ENCODE results near the gene MUC5AC. TPM values are rescaled to one million over a fixed set of nuclear protein-coding genes. Genes with fewer than 3 reads are reported as not detected.
"Not testable (repeated sequence)": the region's sequence is repeated elsewhere in the genome, so short reads cannot be mapped to it uniquely, and the experiment has no call there.

Gene MUC5AC
- total RNA-seq, 2 donors from 2014 or later = not detected

GRCh38 chr11:1238767-1239595 lies 81.2 kb downstream of the MUC5AC start:
- TF ChIP-seq CTCF (IDR thresholded peaks at IDR 0.05) = no peak
- no peaks in the 10 kb centered on the region for H3K36me3 ChIP-seq
- H3K4me3 ChIP-seq = no peak overlapping the region
- no peaks in the 10 kb centered on the region for H3K4me1 ChIP-seq
- DNase-seq (ENCODE audit: low spot score) = no peak
- no peaks in the 10 kb centered on the region for H3K9me3 ChIP-seq
- H3K27me3 ChIP-seq = no peaks in the 10 kb centered on the region
- no peak overlapping the region for H3K27ac ChIP-seq

- no peak overlapping the region for H3K27ac ChIP-seq
- no peak for DNase-seq (ENCODE audit: low spot score)
- H3K36me3 ChIP-seq = no peaks in the 10 kb centered on the region
- H3K4me1 ChIP-seq = no peaks in the 10 kb centered on the region
- no peak overlapping the region for H3K4me3 ChIP-seq
- no peaks in the 10 kb centered on the region for H3K9me3 ChIP-seq
- no peak for TF ChIP-seq CTCF (IDR thresholded peaks at IDR 0.05)
- H3K27me3 ChIP-seq = no peaks in the 10 kb centered on the region
Observed at GRCh38 chr11:1239596-1240205, 81.9 kb downstream of the MUC5AC start.

GRCh38 chr11:1240771-1241170 lies 83.0 kb downstream of the MUC5AC start:
- no peak for TF ChIP-seq CTCF (IDR thresholded peaks at IDR 0.05)
- H3K27me3 ChIP-seq = no peaks in the 10 kb centered on the region

GRCh38 chr11:1241706-1242105 lies 84.0 kb downstream of the MUC5AC start:
- no peak overlapping the region for H3K27ac ChIP-seq
- no peaks in the 10 kb centered on the region for H3K36me3 ChIP-seq
- no peak overlapping the region for H3K4me3 ChIP-seq
- H3K27me3 ChIP-seq = no peaks in the 10 kb centered on the region
- TF ChIP-seq CTCF (IDR thresholded peaks at IDR 0.05) = no peak
- H3K9me3 ChIP-seq = no peaks in the 10 kb centered on the region
- DNase-seq (ENCODE audit: low spot score) = no peak
- H3K4me1 ChIP-seq = no peaks in the 10 kb centered on the region

More at GRCh38 chr11:1240771-1241170, 83.0 kb downstream of the MUC5AC start:
- Histone ChIP-seq H3K4me3 (no peak overlapping the region), H3K9me3 (no peaks in the 10 kb centered on the region), H3K36me3 (no peaks in the 10 kb centered on the region), H3K4me1 (no peaks in the 10 kb centered on the region), H3K27ac (no peak overlapping the region)
- DNase-seq (ENCODE audit: low spot score) = no peak

- no peaks in the 10 kb centered on the region for H3K36me3 ChIP-seq
- no peak overlapping the region for H3K4me3 ChIP-seq
- H3K4me1 ChIP-seq = no peaks in the 10 kb centered on the region
- TF ChIP-seq CTCF (IDR thresholded peaks at IDR 0.05) = no peak
- H3K27ac ChIP-seq = no peak overlapping the region
- DNase-seq (ENCODE audit: low spot score) = no peak
- H3K9me3 ChIP-seq = no peaks in the 10 kb centered on the region
- no peaks in the 10 kb centered on the region for H3K27me3 ChIP-seq
Observed at GRCh38 chr11:1242289-1242688, 84.5 kb downstream of the MUC5AC start.

GRCh38 chr11:1242751-1243150 lies 85.0 kb downstream of the MUC5AC start:
- not testable (repeated sequence) for H3K4me3 ChIP-seq; H3K36me3 ChIP-seq; H3K4me1 ChIP-seq; H3K9me3 ChIP-seq; H3K27me3 ChIP-seq; DNase-seq (ENCODE audit: low spot score); H3K27ac ChIP-seq

- H3K9me3 ChIP-seq; H3K4me3 ChIP-seq; DNase-seq (ENCODE audit: low spot score); H3K27me3 ChIP-seq; H3K36me3 ChIP-seq; H3K27ac ChIP-seq; H3K4me1 ChIP-seq: not testable (repeated sequence)
Observed at GRCh38 chr11:1243521-1243920, 85.8 kb downstream of the MUC5AC start.

- H3K4me3 ChIP-seq; H3K36me3 ChIP-seq; DNase-seq (ENCODE audit: low spot score); H3K4me1 ChIP-seq; H3K27ac ChIP-seq; H3K27me3 ChIP-seq; H3K9me3 ChIP-seq: not testable (repeated sequence)
Observed at GRCh38 chr11:1244557-1244956, 86.8 kb downstream of the MUC5AC start.

GRCh38 chr11:1245717-1246116 lies 88.0 kb downstream of the MUC5AC start:
- H3K4me1 ChIP-seq; DNase-seq (ENCODE audit: low spot score); H3K27me3 ChIP-seq; H3K27ac ChIP-seq; H3K9me3 ChIP-seq; H3K4me3 ChIP-seq; H3K36me3 ChIP-seq: not testable (repeated sequence)

All from right atrium auricular region (tissue), 2 donors.